GM12875 (cell line): ENCODE data around the gene FGFBP3.
A peak's percentile ranks its signal among the peaks of the same experiment; 100 is the strongest.
"Not testable (repeated sequence)": the region's sequence is repeated elsewhere in the genome, so short reads cannot be mapped to it uniquely, and the experiment has no call there.

ENCODE experiments used
- H3K4me3 ChIP-seq: one replicate; pipeline ENCODE4 v1.5.1; 2011; ENCODE audit warnings: low read depth, low read length, control low read depth
- TF ChIP-seq, protein P1 (sequence below): IDR thresholded peaks from 2 replicates; pipeline ENCODE4 v1.5.1; 2011; ENCODE audit warnings: low read depth, mild to moderate bottlenecking, control low read depth, inconsistent platforms, low read length, moderate library complexity, borderline replicate concordance; ENCODE audit not compliant: insufficient read depth

The FGFBP3 gene

DNA sequence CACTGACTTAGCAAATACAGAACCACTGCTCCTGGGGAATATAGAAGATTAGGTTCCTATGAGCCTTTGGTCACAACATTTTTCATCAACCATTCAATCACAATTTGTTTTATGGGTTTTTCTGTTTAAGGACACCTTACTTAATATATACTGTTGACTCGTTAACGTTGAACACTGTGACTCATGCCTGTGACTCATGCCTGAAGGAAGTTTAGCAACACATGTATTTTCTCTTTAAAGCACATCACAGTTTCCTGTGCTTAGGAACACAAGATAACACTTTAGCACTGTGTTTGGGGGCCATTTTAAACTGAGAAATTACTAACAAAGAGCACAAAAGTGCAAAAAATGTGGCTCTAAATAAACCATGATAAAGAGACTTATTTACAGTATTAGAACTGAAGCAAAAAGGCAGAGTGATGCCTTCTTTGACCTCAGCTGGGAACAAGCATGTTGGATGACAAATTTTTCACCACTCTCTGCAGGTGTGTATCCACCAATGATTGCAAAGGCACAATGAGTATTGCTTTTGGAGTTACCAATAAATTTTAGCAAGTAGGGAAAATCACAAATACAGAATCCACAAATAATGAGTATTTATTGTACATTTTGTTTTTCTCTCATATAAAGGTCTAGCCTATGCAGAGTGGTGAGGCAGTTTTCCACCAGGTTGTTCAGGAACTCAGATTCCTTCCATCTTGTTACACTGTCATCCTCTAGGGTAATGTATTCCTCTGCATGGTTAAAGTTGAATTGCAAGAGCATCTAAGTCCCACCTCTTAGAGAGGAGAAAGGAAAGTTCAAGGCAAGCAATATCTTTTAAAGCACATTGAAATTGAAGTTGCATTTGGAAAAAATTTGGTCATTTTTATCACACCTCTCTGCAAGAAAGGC lies 7.3 kb downstream of the FGFBP3 start:
- TF ChIP-seq, protein P1, sequence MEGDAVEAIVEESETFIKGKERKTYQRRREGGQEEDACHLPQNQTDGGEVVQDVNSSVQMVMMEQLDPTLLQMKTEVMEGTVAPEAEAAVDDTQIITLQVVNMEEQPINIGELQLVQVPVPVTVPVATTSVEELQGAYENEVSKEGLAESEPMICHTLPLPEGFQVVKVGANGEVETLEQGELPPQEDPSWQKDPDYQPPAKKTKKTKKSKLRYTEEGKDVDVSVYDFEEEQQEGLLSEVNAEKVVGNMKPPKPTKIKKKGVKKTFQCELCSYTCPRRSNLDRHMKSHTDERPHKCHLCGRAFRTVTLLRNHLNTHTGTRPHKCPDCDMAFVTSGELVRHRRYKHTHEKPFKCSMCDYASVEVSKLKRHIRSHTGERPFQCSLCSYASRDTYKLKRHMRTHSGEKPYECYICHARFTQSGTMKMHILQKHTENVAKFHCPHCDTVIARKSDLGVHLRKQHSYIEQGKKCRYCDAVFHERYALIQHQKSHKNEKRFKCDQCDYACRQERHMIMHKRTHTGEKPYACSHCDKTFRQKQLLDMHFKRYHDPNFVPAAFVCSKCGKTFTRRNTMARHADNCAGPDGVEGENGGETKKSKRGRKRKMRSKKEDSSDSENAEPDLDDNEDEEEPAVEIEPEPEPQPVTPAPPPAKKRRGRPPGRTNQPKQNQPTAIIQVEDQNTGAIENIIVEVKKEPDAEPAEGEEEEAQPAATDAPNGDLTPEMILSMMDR = no peak
- H3K4me3 ChIP-seq = no peak overlapping the region

DNA sequence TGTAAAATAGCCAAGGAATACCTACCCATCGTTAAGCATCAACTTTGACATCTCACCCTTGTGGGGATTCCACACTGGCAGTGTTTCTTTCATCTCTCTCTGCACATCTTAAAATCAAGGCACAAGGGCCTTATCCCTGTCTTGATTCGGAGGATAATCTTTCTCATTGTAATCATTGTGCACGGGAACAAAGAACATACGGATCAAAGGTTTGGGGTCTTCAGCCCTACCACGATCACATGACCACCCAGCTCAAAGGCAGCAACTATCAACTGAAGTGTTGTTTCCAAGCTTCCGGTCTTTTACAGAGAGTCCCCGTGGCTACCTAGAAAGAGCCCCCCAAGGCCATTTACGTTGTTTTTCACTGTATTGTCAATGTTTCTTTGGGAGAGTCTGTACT lies 11.9 kb downstream of the FGFBP3 start:
- TF ChIP-seq, protein P1 = no peak
- H3K4me3 ChIP-seq = no peak overlapping the region

DNA sequence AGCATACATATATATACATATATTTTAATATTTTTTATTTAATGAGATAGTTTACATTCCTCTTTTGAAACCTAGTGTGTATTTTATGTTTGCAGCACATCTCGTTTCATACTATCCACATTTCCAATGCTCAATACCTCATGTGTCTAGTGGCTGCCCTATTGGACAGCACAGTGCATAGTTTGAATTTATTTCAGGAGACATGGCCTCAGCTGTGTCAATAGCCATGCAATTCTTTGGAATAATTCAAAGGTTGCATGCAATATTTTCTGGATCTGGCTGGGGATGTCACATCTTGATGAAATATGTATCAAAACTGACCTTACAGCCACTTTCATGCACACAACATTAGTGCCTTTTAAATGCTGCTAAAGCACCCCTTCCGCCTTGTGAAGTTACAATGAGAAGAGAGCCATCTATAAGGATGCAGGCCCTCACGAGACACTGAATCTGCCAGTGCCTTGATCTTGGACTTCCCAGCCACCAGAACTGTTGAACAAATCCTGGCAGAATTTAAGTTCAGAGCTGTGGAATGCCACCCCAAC lies 13.0 kb downstream of the FGFBP3 start:
- H3K4me3 ChIP-seq = no peak overlapping the region
- TF ChIP-seq, protein P1 = no peak

DNA sequence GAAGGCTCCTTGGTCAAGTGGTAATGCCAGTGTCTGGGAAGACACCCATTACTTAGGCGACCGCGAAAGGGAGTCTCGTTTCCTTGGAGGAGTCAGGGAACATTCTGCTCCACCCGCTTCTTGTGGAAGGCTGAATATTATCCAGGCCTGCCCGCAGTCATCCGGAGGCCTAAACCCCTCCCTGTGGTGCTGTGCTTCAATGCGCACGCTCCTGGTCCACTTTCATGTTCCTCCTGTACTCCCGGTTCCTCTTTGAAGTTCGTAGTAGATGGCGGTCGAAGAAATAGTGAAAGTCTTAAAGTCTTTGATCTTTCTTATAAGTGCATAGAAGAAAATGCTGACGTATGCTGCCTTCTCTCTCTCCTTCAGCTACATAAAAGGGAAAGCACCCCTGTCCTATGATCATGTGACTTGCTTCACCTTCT lies 15.0 kb downstream of the FGFBP3 start:
- H3K4me3 ChIP-seq = not testable (repeated sequence)

DNA sequence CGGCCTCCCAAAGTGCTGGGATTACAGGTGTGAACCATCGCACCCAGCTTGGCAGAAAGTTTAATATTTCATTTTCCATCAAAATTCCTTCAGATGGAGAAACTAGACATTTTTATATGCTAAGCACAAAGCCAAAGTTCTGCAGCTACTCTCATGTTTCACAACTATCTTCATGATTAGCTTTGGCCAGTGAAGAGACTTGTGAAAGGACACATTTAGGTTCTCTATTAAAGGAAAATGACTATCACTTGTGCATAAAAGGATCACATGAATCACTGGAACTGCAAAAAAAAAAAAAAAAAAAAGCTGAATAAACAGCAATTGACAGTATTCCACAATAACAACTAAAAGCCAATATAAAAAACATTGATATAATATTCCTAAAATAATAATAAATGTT lies 16.2 kb downstream of the FGFBP3 start:
- H3K4me3 ChIP-seq = no peak overlapping the region
- TF ChIP-seq, protein P1 = no peak

DNA sequence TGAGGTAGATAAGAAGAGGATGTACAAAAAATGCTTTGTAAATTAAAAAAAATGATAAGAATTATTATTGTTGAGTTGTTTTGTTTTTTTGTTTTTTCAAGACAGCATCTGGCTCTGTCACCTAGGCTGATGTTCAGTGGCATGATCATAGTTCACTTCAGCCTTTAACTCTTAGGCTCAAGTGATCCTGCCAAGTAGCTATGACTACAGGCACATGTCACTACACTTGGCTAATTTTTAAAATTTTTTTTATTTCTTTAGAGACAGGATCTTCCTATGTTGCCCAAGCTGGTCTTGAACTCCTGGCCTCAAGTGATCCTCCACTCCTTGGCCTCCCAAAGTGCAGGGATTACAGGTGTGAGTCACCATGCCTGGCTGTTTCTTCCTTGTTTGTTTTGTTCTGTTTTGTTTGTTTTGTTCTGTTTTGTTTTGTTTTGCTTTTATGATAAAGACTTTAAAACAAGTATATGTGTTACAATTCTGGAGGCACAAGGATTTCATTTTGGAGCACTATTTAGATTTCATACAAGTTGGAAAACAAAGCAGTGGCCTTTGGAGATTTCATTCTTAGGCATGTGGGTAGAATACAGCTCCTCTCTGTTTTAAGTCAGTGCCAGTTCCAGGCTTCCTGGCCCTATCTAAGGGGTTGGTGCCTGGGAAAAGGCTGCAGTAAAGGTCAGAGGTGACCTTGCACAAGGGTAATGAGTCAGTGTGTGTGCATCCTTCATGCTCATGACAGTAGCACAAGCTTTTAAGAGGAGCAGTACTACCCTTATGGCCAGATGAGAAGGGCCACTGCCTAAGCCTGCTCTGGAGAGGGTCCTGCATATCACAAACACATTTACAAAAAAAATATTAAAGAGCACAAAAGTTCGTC lies 17.9 kb downstream of the FGFBP3 start:
- TF ChIP-seq, protein P1 = no peak
- no peak overlapping the region for H3K4me3 ChIP-seq

DNA sequence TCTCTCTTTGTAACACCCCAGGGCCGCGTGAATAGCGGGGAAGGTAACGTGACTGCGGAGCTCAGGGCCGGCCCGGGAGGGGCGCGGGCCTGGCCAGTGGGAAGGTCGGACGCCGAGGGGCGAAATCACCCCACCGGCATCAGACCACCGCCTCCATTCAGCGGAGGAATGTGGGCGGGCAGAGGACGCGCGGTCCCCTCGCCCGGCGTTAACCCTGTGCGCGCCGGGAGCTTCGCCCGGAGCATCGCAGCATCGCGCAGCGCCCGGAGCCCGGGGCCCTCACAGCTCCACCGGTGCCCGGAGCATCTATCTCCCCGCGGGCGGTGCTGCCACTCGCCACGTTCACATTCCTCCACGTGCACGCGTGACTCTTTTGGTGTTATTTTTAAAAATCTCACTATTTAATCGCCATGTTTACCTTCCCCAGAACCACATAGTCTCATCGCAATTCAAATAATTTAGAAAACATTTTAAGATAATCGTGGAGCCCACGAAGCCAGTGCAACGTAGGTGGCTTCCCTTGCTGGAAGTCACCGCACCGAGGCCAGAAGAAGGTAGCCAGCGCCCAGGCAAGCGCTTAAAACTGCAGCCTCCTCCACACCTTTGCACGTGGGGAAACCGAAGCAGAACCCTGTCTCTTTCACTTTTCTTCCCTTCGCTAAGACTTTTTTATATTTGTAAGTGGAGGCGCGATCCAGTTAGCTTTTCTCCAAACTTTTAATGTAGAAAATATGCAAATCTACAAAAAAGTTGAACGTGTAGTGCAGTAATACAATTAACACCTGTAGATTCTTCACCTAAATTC lies 21.8 kb downstream of the FGFBP3 start:
- peak overlapping the region; percentile 19 for H3K4me3 ChIP-seq
- TF ChIP-seq, protein P1 = no peak
